A549 (cell line): ENCODE results near the gene SLC34A1. TPM values are rescaled to one million over a fixed set of nuclear protein-coding genes. Genes with fewer than 3 reads are reported as not detected.

Experiments
- ATAC-seq, 2 experiments: fragments of 200-7000 bp in 1 of 2; fragments of >200 bp in 1 of 2; cut with Nextera tagmentation in 1 of 2; cut with Tn5 transposase in 1 of 2; 3 replicates each; pipeline versions ENCODE4 v1.8.0 to v1.9.1; 2018 to 2020; ENCODE audit warnings: mild to moderate bottlenecking in 1 of 2, moderate library complexity in 1 of 2
- CTCF ChIA-PET: fragments of 300-600 bp; sonication (Branson Sonifier 250); formaldehyde crosslinking; extraction: SDS; loops from one replicate; lab custom pipeline; 2021; ENCODE audit warnings: antibody characterized with exemption, inconsistent platforms; lab: Yijun Ruan, JAX
- POLR2A ChIA-PET: fragments of 350-600 bp; formaldehyde crosslinking; extraction: SDS; loops from one replicate; lab custom pipeline; 2021; ENCODE audit warnings: antibody characterized with exemption, inconsistent platforms; lab: Yijun Ruan, JAX
- DNase-seq, 2 experiments: peaks; one replicate each; pipeline versions ENCODE4 v3.0.0 to v3.0.0-alpha.2; 2011 to 2016; ENCODE audit warnings: low read depth in 1 of 2, low spot score in 1 of 2
- FAIRE-seq: peaks from 2 replicates; lab custom pipeline; 2011; peaks lifted over from hg19 to GRCh38; lab: Jason Lieb, UNC
- H3K27ac ChIP-seq, 2 experiments: fragments of >200 bp; sonication (Bioruptor Twin); formaldehyde crosslinking; 3 replicates each; pipeline ENCODE4 v1.5.1; 2016 to 2017
- H3K4me1 ChIP-seq: fragments of >200 bp; sonication (Bioruptor Twin); formaldehyde crosslinking; 3 replicates; pipeline ENCODE4 v1.6.1; 2016
- H3K4me2 ChIP-seq: fragments of >200 bp; sonication (Bioruptor Twin); formaldehyde crosslinking; 3 replicates; pipeline ENCODE4 v1.6.1; 2016
- H3K4me3 ChIP-seq: fragments of >200 bp; sonication (Bioruptor Twin); formaldehyde crosslinking; 3 replicates; pipeline ENCODE4 v1.5.1; 2016
- H3K9me3 ChIP-seq: fragments of >200 bp; sonication (Bioruptor Twin); formaldehyde crosslinking; 3 replicates; pipeline ENCODE4 v1.6.1; 2016
- CEBPB ChIP-seq, 2 experiments: fragments of >200 bp in 1 of 2; sonication (Bioruptor Twin) in 1 of 2; formaldehyde crosslinking in 1 of 2; IDR thresholded peaks; 2 replicates each; pipeline ENCODE4 v1.6.1; 2012 to 2016
- CHD4 ChIP-seq: fragments of 200-600 bp; sonication (generic); IDR thresholded peaks from 2 replicates; pipeline ENCODE4 v1.6.1; 2016; ENCODE audit warnings: antibody characterized with exemption, mild to moderate bottlenecking, borderline replicate concordance
- CTCF ChIP-seq: fragments of >200 bp; sonication (Bioruptor Twin); formaldehyde crosslinking; IDR thresholded peaks from 3 replicates; pipeline ENCODE4 v1.5.1; 2016
- E2F6 ChIP-seq: IDR thresholded peaks from 2 replicates; pipeline ENCODE4 v1.6.1; 2012; ENCODE audit warnings: low read depth, borderline replicate concordance
- EP300 ChIP-seq, 2 experiments: fragments of >200 bp; sonication (Bioruptor Twin); formaldehyde crosslinking; IDR thresholded peaks; 2 replicates in 1 of 2; 3 replicates in 1 of 2; pipeline ENCODE4 v1.6.1; 2016 to 2017
- ESRRA ChIP-seq: fragments of 150-350 bp; IDR thresholded peaks from 2 replicates; pipeline ENCODE4 v1.6.1; 2014; ENCODE audit warnings: mild to moderate bottlenecking, low read length, borderline replicate concordance
- FOSL2 ChIP-seq, 2 experiments: fragments of 450-650 bp in 1 of 2; fragments of >200 bp in 1 of 2; sonication (Bioruptor Twin) in 1 of 2; formaldehyde crosslinking; IDR thresholded peaks; 2 replicates each; pipeline versions ENCODE4 v1.5.0 to v1.6.1; 2016 to 2020; ENCODE audit warnings: mild to moderate bottlenecking in 1 of 2, moderate library complexity in 1 of 2
- MAX ChIP-seq: IDR thresholded peaks from 2 replicates; pipeline ENCODE4 v1.6.1; 2012
- POLR2A ChIP-seq: IDR thresholded peaks from 2 replicates; pipeline ENCODE4 v1.6.1; 2012; ENCODE audit warnings: mild to moderate bottlenecking, low read length
- POLR2AphosphoS2 ChIP-seq: conservative IDR thresholded peaks from 2 replicates; pipeline ENCODE4 v1.6.1; 2012; ENCODE audit warnings: low read length, improper control_type of control experiment, inconsistent platforms
- RAD21 ChIP-seq, 2 experiments: fragments of >200 bp in 1 of 2; sonication (Bioruptor Twin) in 1 of 2; formaldehyde crosslinking in 1 of 2; IDR thresholded peaks in 1 of 2; conservative IDR thresholded peaks in 1 of 2; 2 replicates in 1 of 2; 3 replicates in 1 of 2; pipeline ENCODE4 v1.6.1; 2012 to 2018; ENCODE audit warnings: inconsistent platforms in 1 of 2
- RARB ChIP-seq: fragments of 250-450 bp; sonication (Bioruptor Pico); IDR thresholded peaks from 2 replicates; pipeline ENCODE4 v1.8.0; 2021; ENCODE audit warnings: mild to moderate bottlenecking, moderate library complexity
- RCOR1 ChIP-seq: fragments of 150-350 bp; IDR thresholded peaks from 2 replicates; pipeline ENCODE4 v1.6.1; 2014; ENCODE audit warnings: antibody characterized with exemption, low read length, low read depth
- SMC3 ChIP-seq: fragments of >200 bp; sonication (Bioruptor Twin); formaldehyde crosslinking; IDR thresholded peaks from 3 replicates; pipeline ENCODE4 v1.6.1; 2018; ENCODE audit warnings: inconsistent platforms
- TFCP2L1 ChIP-seq: fragments of 250-450 bp; sonication (Bioruptor Pico); IDR thresholded peaks from 2 replicates; pipeline ENCODE4 v1.5.0; 2021; ENCODE audit warnings: mild to moderate bottlenecking
- TP53 ChIP-seq: fragments of 250-450 bp; sonication (Bioruptor Pico); IDR thresholded peaks from 2 replicates; pipeline ENCODE4 v1.5.0; 2021; ENCODE audit warnings: mild to moderate bottlenecking, moderate library complexity
- ZC3H11A ChIP-seq: fragments of 450-650 bp; IDR thresholded peaks from 2 replicates; pipeline ENCODE4 v1.6.1; 2014; ENCODE audit warnings: antibody characterized with exemption, mild to moderate bottlenecking
- ZNF302 ChIP-seq: fragments of 250-450 bp; sonication (Bioruptor Pico); IDR thresholded peaks from 2 replicates; pipeline ENCODE4 v1.9.0; 2021; ENCODE audit warnings: inconsistent platforms, mild to moderate bottlenecking, moderate library complexity
- WGBS: methylation state at CpG from one replicate; pipeline ENCODE4 v1.1.6; 2017; ENCODE audit errors: missing lambda C conversion rate; 5-methylcytosine and 5-hydroxymethylcytosine counted together
- polyA plus RNA-seq, 4 experiments: library from polyadenylated mRNA; depleted of rRNA in 3 of 4; stranded (reverse); fragments of >200 nt; fragmentation: RNase III in 1 of 4; extraction: RNeasy Plus Mini Kit Qiagen cat#74134 plus additional on column Dnase treatment in 1 of 4; gene quantifications; 2 replicates in 3 of 4; 3 replicates in 1 of 4; pipeline ENCODE4 v1.2.3, GENCODE V29; 2011 to 2017
- TF ChIP-seq, protein P1 (sequence below): fragments of 450-650 bp; IDR thresholded peaks from 2 replicates; pipeline ENCODE4 v1.6.1; 2014; ENCODE audit warnings: antibody characterized with exemption
- TF ChIP-seq, protein P2 (sequence below): fragments of >200 bp; sonication (Bioruptor Twin); formaldehyde crosslinking; IDR thresholded peaks from 3 replicates; pipeline ENCODE4 v1.6.1; 2016

SLC34A1 gene
- polyA plus RNA-seq, 2 of the 4 experiments (the other 2 are of a cell fraction) = 0.03 TPM; not detected in 1

DNA sequence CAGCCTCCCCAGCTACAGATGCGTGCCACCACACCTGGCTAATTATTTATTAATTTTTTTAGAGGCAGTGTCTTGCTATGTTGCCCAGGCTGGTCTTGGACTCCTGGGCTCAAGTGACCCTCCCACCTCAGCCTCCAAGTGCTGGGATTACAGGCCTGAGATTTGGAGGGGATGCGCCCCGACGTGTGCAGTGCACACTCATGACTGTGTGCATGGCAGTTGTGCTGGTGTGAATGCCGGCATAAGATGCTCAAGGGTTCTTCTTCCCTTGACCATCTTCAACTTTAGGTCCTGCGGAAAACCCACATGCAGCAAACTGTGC, 3.5 kb upstream of the SLC34A1 start:
- FAIRE-seq (no peak), ATAC-seq (no peak), DNase-seq (no peak)
- 94% methylated on average over 6 of the region's 6 CpGs for whole genome bisulfite sequencing
- CTCF ChIA-PET = interaction anchor here (0.7 to 43.1 kb wide), 4 partner anchors 1 to 1459 kb away, joined by 3 to 1107 read pairs (median 733); partner anchors contain the start of genes F12, PFN3, PRR7 and SLC34A1
- no peak overlapping the region for H3K4me3 ChIP-seq
- POLR2A ChIA-PET = no interaction called here
- H3K27ac ChIP-seq = peak overlapping the region in 1 of 2 experiments; percentile 89; a peak in 1 of 6 replicates
- H3K9me3 ChIP-seq = no peaks in the 10 kb centered on the region
- H3K4me1 ChIP-seq = peaks cover 23% of the 10 kb centered on the region
- TF ChIP-seq POLR2A = no peak
- TF ChIP-seq CHD4 = no peak
- TF ChIP-seq ESRRA = no peak
- TF ChIP-seq ZNF302 (CRISPR knock-in tag) = no peak
- no peak overlapping the region for H3K4me2 ChIP-seq

DNA sequence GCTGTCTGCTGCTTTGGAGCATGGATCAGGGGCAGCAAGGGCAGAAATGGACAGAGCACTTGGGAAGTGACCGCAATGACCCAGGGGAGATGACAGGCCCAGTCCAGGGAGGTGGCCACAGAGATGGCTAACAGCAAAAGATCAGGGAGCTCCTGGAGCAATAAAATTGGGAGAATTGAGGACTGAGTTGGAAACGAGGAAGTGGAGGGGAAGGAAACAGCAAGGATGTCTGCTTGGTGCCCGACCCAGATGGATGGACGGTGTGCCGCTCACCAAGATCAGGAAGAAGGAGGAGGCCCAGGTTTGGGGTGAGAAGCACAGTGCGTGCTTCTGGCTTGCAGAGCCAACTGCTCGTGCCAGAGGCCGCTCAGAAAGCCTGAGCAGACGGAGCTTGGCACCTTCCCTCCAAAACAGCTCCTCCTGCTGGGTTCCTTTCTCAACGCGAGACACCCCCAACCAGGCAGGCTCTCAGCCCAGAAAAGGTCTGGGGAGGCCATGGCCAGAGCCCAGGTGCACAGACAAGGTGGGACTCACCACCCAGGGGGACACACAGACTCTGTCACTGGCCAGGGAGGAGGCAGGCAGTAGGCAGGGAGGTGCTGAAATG, 1.7 kb upstream of the SLC34A1 start:
- TF ChIP-seq E2F6 (peak; percentile 73; the same call in 1 of the 2 replicates), TFCP2L1 (CRISPR knock-in tag) (no peak), CTCF (0 out of 3 replicates have a peak, but pooled peaks have one; percentile 11), RAD21 (conservative IDR thresholded peaks at IDR 0.05 in 1 of 2, IDR thresholded peaks at IDR 0.05 in 1 of 2) (0 out of 5 replicates have a peak, but pooled peaks of 1 of the 2 experiments have one; percentile 31), MAX (peak; percentile 41; the same call in 1 of the 2 replicates)
- 78% methylated on average over 9 of the region's 11 CpGs for WGBS
- Histone ChIP-seq H3K4me1 (peaks cover 23% of the 10 kb centered on the region), H3K4me2 (no peak overlapping the region), H3K9me3 (no peaks in the 10 kb centered on the region), H3K27ac (peak overlapping the region in 1 of 2 experiments; percentile 3; a peak in 1 of 6 replicates), H3K4me3 (no peak overlapping the region)
- FAIRE-seq (no peak), DNase-seq (peak in 1 of 2 experiments; percentile 59), ATAC-seq (peak; percentile 37 to 63; a peak in 3 of 6 replicates)
- POLR2A ChIA-PET = no interaction called here
- CTCF ChIA-PET = interaction anchor here (0.9 to 43.1 kb wide), 6 partner anchors 3 to 269 kb away, joined by 3 to 1107 read pairs (median 185); partner anchors contain the start of genes F12, PFN3, PRR7 and SLC34A1

- Histone ChIP-seq H3K27ac (no peak overlapping the region; a peak in 1 of 6 replicates), H3K4me1 (peaks cover 21% of the 10 kb centered on the region), H3K4me3 (no peak overlapping the region), H3K4me2 (no peak overlapping the region), H3K9me3 (no peaks in the 10 kb centered on the region)
- TF ChIP-seq SMC3 = no peak
- no peak for TF ChIP-seq RARB (CRISPR knock-in tag)
- TF ChIP-seq ZC3H11A = no peak
- TF ChIP-seq E2F6 = no peak
- TF ChIP-seq TP53 = no peak
- no peak for TF ChIP-seq ZNF302 (CRISPR knock-in tag)
- no peak for TF ChIP-seq POLR2AphosphoS2
- no peak for TF ChIP-seq EP300 (IDR thresholded peaks at IDR 0.05)
- TF ChIP-seq, protein P1, sequence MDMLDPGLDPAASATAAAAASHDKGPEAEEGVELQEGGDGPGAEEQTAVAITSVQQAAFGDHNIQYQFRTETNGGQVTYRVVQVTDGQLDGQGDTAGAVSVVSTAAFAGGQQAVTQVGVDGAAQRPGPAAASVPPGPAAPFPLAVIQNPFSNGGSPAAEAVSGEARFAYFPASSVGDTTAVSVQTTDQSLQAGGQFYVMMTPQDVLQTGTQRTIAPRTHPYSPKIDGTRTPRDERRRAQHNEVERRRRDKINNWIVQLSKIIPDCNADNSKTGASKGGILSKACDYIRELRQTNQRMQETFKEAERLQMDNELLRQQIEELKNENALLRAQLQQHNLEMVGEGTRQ = no peak
- TF ChIP-seq FOSL2 (IDR thresholded peaks at IDR 0.05) = no peak
- TF ChIP-seq FOSL2 (CRISPR knock-in tag; IDR thresholded peaks at IDR 0.05) = no peak
- TF ChIP-seq, protein P2, sequence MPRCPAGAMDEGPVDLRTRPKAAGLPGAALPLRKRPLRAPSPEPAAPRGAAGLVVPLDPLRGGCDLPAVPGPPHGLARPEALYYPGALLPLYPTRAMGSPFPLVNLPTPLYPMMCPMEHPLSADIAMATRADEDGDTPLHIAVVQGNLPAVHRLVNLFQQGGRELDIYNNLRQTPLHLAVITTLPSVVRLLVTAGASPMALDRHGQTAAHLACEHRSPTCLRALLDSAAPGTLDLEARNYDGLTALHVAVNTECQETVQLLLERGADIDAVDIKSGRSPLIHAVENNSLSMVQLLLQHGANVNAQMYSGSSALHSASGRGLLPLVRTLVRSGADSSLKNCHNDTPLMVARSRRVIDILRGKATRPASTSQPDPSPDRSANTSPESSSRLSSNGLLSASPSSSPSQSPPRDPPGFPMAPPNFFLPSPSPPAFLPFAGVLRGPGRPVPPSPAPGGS = no peak
- TF ChIP-seq CEBPB (IDR thresholded peaks at IDR 0.05) = no peak
- no peak for TF ChIP-seq POLR2A
- TF ChIP-seq RCOR1 = no peak
- ChIA-PET POLR2A (no interaction called here), CTCF (interaction anchor here (1.1 to 43.1 kb wide), 7 partner anchors 4 to 269 kb away, joined by 4 to 1107 read pairs (median 11); partner anchors contain the start of genes F12, PFN3, PRR7 and SLC34A1)
- DNase-seq (no peak), FAIRE-seq (no peak), ATAC-seq (no peak)
- 83% methylated on average over 9 of the region's 9 CpGs for WGBS
These were observed 1.1 kb upstream of the SLC34A1 start for GRCh38 chr5:177383181-177383580.
